Middle frontal gyrus (tissue), 1 donor: Measurements from ENCODE around the gene MBOAT7.
A peak's percentile ranks its signal among the peaks of the same experiment; 100 is the strongest.
"Not testable (repeated sequence)": the region's sequence is repeated elsewhere in the genome, so short reads cannot be mapped to it uniquely, and the experiment has no call there.

Source experiments
- DNase-seq: peaks from one replicate; pipeline ENCODE4 v3.0.0-alpha.2; 2015; ENCODE audit warnings: low spot score; ENCODE audit errors: extremely low spot score

The MBOAT7 gene

GRCh38 chr19:54190503-54191010 lies 1.2 kb upstream of the MBOAT7 start:
- peak; percentile 98 for DNase-seq

GRCh38 chr19:54189735-54190502 lies 539 bp upstream of the MBOAT7 start:
- DNase-seq: peak; percentile 100

GRCh38 chr19:54188215-54188871 lies 1.0 kb downstream of the MBOAT7 start:
- no peak for DNase-seq

- no peak for DNase-seq
These were observed 2.4 kb downstream of the MBOAT7 start for GRCh38 chr19:54186934-54187381.

- DNase-seq: no peak
These were observed 3.0 kb downstream of the MBOAT7 start for GRCh38 chr19:54186351-54186750.

GRCh38 chr19:54183431-54183830 lies 5.9 kb downstream of the MBOAT7 start:
- DNase-seq: no peak

- not testable (repeated sequence) for DNase-seq
These were observed 7.5 kb downstream of the MBOAT7 start for GRCh38 chr19:54181894-54182293.

GRCh38 chr19:54180691-54181091 lies 8.7 kb downstream of the MBOAT7 start:
- no peak for DNase-seq

GRCh38 chr19:54179921-54180461 lies 9.4 kb downstream of the MBOAT7 start:
- no peak for DNase-seq

- DNase-seq: no peak
These were observed 10.0 kb downstream of the MBOAT7 start for GRCh38 chr19:54179262-54179852.

- DNase-seq: no peak
These were observed 10.7 kb downstream of the MBOAT7 start for GRCh38 chr19:54178581-54179261.

- DNase-seq: no peak
These were observed 15.2 kb downstream of the MBOAT7 start for GRCh38 chr19:54173951-54174834.

- no peak for DNase-seq
These were observed 16.1 kb downstream of the MBOAT7 start for GRCh38 chr19:54173359-54173699.

GRCh38 chr19:54172471-54173358 lies 16.7 kb downstream of the MBOAT7 start, which contains the start of gene TMC4:
TMC4 (minus strand) TSS chr19:54173160; CDS start chr19:54173117, 43 bp downstream.
- no peak for DNase-seq

GRCh38 chr19:54171736-54172431 lies 17.5 kb downstream of the MBOAT7 start:
- DNase-seq: not testable (repeated sequence)

GRCh38 chr19:54169149-54169740 lies 20.1 kb downstream of the MBOAT7 start:
- no peak for DNase-seq

GRCh38 chr19:54168174-54168917 lies 21.0 kb downstream of the MBOAT7 start:
- peak; percentile 60 for DNase-seq

- no peak for DNase-seq
These were observed 24.2 kb downstream of the MBOAT7 start for GRCh38 chr19:54165222-54165621.
